ENCODE measurements around the gene CC2D2A.

- TF ChIP-seq CTCF (IDR thresholded peaks at IDR 0.05; ENCODE audit: insufficient read depth, low read length, poor library complexity, severe bottlenecking) = no peak
- no peak for TF ChIP-seq EZH2phosphoT487 (conservative IDR thresholded peaks at IDR 0.05; ENCODE audit: low read length)
Observed at GRCh38 chr4:15550491-15550890, 80.8 kb downstream of the CC2D2A start.
